IMR-90 (cell line): ENCODE results near the gene LHFPL5. TPM values are rescaled to one million over a fixed set of nuclear protein-coding genes. Genes with fewer than 3 reads are reported as not detected.

ENCODE experiments used
- ATAC-seq: fragments of 200-7000 bp; cut with Tn5 transposase; 2 replicates; pipeline ENCODE4 v1.9.1; 2020; ENCODE audit warnings: low read depth, mild to moderate bottlenecking, moderate library complexity
- BruUV-seq: library from RNA; stranded (reverse); fragments of 400-500 nt; replicated peaks from 2 replicates; lab custom pipeline; 2021; lab: Mats Ljungman, UMichigan
- CTCF ChIA-PET: fragments of 300-600 bp; formaldehyde crosslinking; extraction: SDS; loops from one replicate; lab custom pipeline; 2021; ENCODE audit warnings: antibody characterized with exemption; lab: Yijun Ruan, JAX
- POLR2A ChIA-PET: fragments of 300-600 bp; sonication (Branson Sonifier 250); formaldehyde crosslinking; loops from one replicate; lab custom pipeline; 2022; ENCODE audit warnings: antibody characterized with exemption; ENCODE audit not compliant: unreplicated experiment; lab: Charles Lee
- DNase-seq: peaks from one replicate; pipeline ENCODE4 v3.0.0; 2013
- H2AFZ ChIP-seq: replicated peaks from 2 replicates; pipeline ENCODE3; 2013; ENCODE audit warnings: low read length, mild to moderate bottlenecking; ENCODE audit not compliant: poor library complexity
- H2AK5ac ChIP-seq: 2 replicates; pipeline ENCODE4 v1.6.1; 2013; ENCODE audit warnings: low read depth, low read length, inconsistent platforms
- H2AK9ac ChIP-seq: replicated peaks from 2 replicates; pipeline ENCODE3; 2013; ENCODE audit warnings: mild to moderate bottlenecking, low read depth, low read length, moderate library complexity; ENCODE audit not compliant: poor library complexity
- H2BK120ac ChIP-seq: 2 replicates; pipeline ENCODE4 v1.6.1; 2013; ENCODE audit warnings: low read depth, low read length, inconsistent platforms
- H2BK15ac ChIP-seq: 3 replicates; pipeline ENCODE4 v1.6.1; 2013; ENCODE audit warnings: low read depth, low read length, inconsistent platforms
- H2BK20ac ChIP-seq: 2 replicates; pipeline ENCODE4 v1.6.1; 2013; ENCODE audit warnings: low read depth, mild to moderate bottlenecking, inconsistent platforms, low read length, moderate library complexity
- H2BK5ac ChIP-seq: 2 replicates; pipeline ENCODE4 v1.6.1; 2013; ENCODE audit warnings: mild to moderate bottlenecking, low read depth, low read length, inconsistent platforms; ENCODE audit not compliant: poor library complexity, severe bottlenecking
- H3K14ac ChIP-seq: replicated peaks from 2 replicates; pipeline ENCODE4 v1.6.1; 2013; ENCODE audit warnings: low read depth, low read length, inconsistent platforms
- H3K18ac ChIP-seq: 2 replicates; pipeline ENCODE4 v1.6.1; 2013; ENCODE audit warnings: low read depth, low read length, control low read depth
- H3K23ac ChIP-seq: 2 replicates; pipeline ENCODE4 v1.6.1; 2013; ENCODE audit warnings: low read depth, low read length, inconsistent platforms
- H3K27ac ChIP-seq: 2 replicates; pipeline ENCODE4 v1.5.1; 2013; ENCODE audit warnings: mild to moderate bottlenecking, control low read depth, low read length; ENCODE audit not compliant: insufficient read depth
- H3K27me3 ChIP-seq: 2 replicates; pipeline ENCODE4 v1.6.1; 2013; ENCODE audit warnings: low read length; ENCODE audit not compliant: control insufficient read depth, insufficient read depth
- H3K36me3 ChIP-seq: 2 replicates; pipeline ENCODE4 v1.6.1; 2013; ENCODE audit warnings: low read length, mixed read lengths; ENCODE audit not compliant: control insufficient read depth, insufficient read depth
- H3K4ac ChIP-seq: 2 replicates; pipeline ENCODE4 v1.6.1; 2013; ENCODE audit warnings: low read depth, low read length, inconsistent platforms
- H3K4me1 ChIP-seq: 2 replicates; pipeline ENCODE4 v1.6.1; 2013; ENCODE audit warnings: low read length, mixed read lengths; ENCODE audit not compliant: control insufficient read depth, insufficient read depth
- H3K4me2 ChIP-seq: 2 replicates; pipeline ENCODE4 v1.6.1; 2013; ENCODE audit warnings: low read depth, mild to moderate bottlenecking, control low read depth, low read length, moderate library complexity
- H3K4me3 ChIP-seq: 2 replicates; pipeline ENCODE4 v1.5.1; 2013; ENCODE audit warnings: low read depth, mild to moderate bottlenecking, control low read depth, low read length, moderate library complexity; ENCODE audit not compliant: insufficient read depth
- H3K56ac ChIP-seq: 2 replicates; pipeline ENCODE4 v1.6.1; 2013; ENCODE audit warnings: low read length, inconsistent platforms; ENCODE audit not compliant: insufficient read depth; ENCODE audit errors: extremely low read depth
- H3K79me1 ChIP-seq, 2 experiments: 2 replicates each; pipeline ENCODE4 v1.6.1; 2013; ENCODE audit warnings: low read length in 2 of 2, inconsistent platforms in 1 of 2, low read depth in 1 of 2
- H3K9ac ChIP-seq: 2 replicates; pipeline ENCODE4 v1.6.1; 2013; ENCODE audit warnings: low read depth, low read length, control low read depth
- H3K9me1 ChIP-seq: 2 replicates; pipeline ENCODE4 v1.6.1; 2013; ENCODE audit warnings: low read length, inconsistent platforms; ENCODE audit not compliant: insufficient read depth
- H3K9me3 ChIP-seq: 2 replicates; pipeline ENCODE4 v1.6.1; 2013; ENCODE audit warnings: low read length; ENCODE audit not compliant: control insufficient read depth, insufficient read depth
- H4K20me1 ChIP-seq: 2 replicates; pipeline ENCODE4 v1.6.1; 2013; ENCODE audit warnings: low read length, inconsistent platforms; ENCODE audit not compliant: insufficient read depth
- H4K5ac ChIP-seq: 2 replicates; pipeline ENCODE4 v1.6.1; 2013; ENCODE audit warnings: mild to moderate bottlenecking, low read depth, low read length, control low read depth
- H4K8ac ChIP-seq, 2 experiments: 2 replicates each; pipeline ENCODE4 v1.6.1; 2013; ENCODE audit warnings: low read depth in 2 of 2, low read length in 2 of 2, control low read depth in 1 of 2, inconsistent platforms in 1 of 2
- H4K91ac ChIP-seq: 2 replicates; pipeline ENCODE4 v1.6.1; 2013; ENCODE audit warnings: low read depth, low read length, inconsistent platforms; ENCODE audit not compliant: insufficient read depth
- BHLHE40 ChIP-seq: fragments of 150-350 bp; IDR thresholded peaks from 2 replicates; pipeline ENCODE4 v1.6.1; 2016; ENCODE audit warnings: mild to moderate bottlenecking, low read depth, low read length
- CHD1 ChIP-seq: IDR thresholded peaks from 2 replicates; pipeline ENCODE4 v1.6.1; 2012; ENCODE audit warnings: low read depth, low read length, improper control_type of control experiment
- MAFK ChIP-seq: IDR thresholded peaks from 2 replicates; pipeline ENCODE4 v1.6.1; 2012; ENCODE audit warnings: low read depth, low read length, improper control_type of control experiment
- MAZ ChIP-seq: IDR thresholded peaks from 2 replicates; pipeline ENCODE4 v1.6.1; 2012; ENCODE audit warnings: low read depth, mild to moderate bottlenecking, low read length, improper control_type of control experiment, moderate library complexity, borderline replicate concordance
- MXI1 ChIP-seq: IDR thresholded peaks from 2 replicates; pipeline ENCODE4 v1.6.1; 2012; ENCODE audit warnings: low read depth, mild to moderate bottlenecking, low read length, moderate library complexity, borderline replicate concordance
- NFE2L2 ChIP-seq: fragments of 150-350 bp; IDR thresholded peaks from 2 replicates; pipeline ENCODE4 v1.6.1; 2016; ENCODE audit warnings: low read depth, mild to moderate bottlenecking, low read length
- POLR2A ChIP-seq: IDR thresholded peaks from 2 replicates; pipeline ENCODE4 v1.6.1; 2012; ENCODE audit warnings: mild to moderate bottlenecking, low read depth, low read length
- RAD21 ChIP-seq: IDR thresholded peaks from 2 replicates; pipeline ENCODE4 v1.6.1; 2012; ENCODE audit warnings: low read length, improper control_type of control experiment
- RCOR1 ChIP-seq: IDR thresholded peaks from 2 replicates; pipeline ENCODE4 v1.6.1; 2012; ENCODE audit warnings: mild to moderate bottlenecking, low read length, improper control_type of control experiment; ENCODE audit not compliant: insufficient replicate concordance
- RFX5 ChIP-seq: IDR thresholded peaks from 2 replicates; pipeline ENCODE4 v1.8.0; 2012; ENCODE audit warnings: low read depth, mild to moderate bottlenecking, low read length, moderate library complexity
- SMC3 ChIP-seq: fragments of 150-350 bp; IDR thresholded peaks from 2 replicates; pipeline ENCODE4 v1.6.1; 2016; ENCODE audit warnings: low read depth, mild to moderate bottlenecking, antibody characterized with exemption, low read length, moderate library complexity
- WGBS, 2 experiments: methylation state at CpG; one replicate each; pipeline versions ENCODE4 v1.1.5 to v1.1.7; 2013; ENCODE audit warnings: missing lambda C conversion rate in 2 of 2; ENCODE audit not compliant: insufficient read length in 1 of 2; ENCODE audit errors: extremely low coverage in 2 of 2; 5-methylcytosine and 5-hydroxymethylcytosine counted together
- dilution Hi-C: fragments of 300-500 bp; cut with HindIII; formaldehyde crosslinking; loops from one replicate; pipeline ENCODE4 v1.14.3; 2018; ENCODE audit warnings: low sequenced_read_pairs; ENCODE audit not compliant: unreplicated experiment
- in situ Hi-C: fragments of 300-500 bp; cut with MboI; formaldehyde crosslinking; loops from 3 replicates; pipeline ENCODE4 v1.14.3; 2019; ENCODE audit warnings: low sequenced_read_pairs, inconsistent platforms, mixed read lengths
- intact Hi-C: fragments of 100-400 bp; cut with micrococcal nuclease; formaldehyde crosslinking; loops from 2 replicates; pipeline ENCODE4 v1.10.0; 2022
- polyA plus RNA-seq, 3 experiments: library from polyadenylated mRNA; depleted of rRNA; stranded (reverse); fragments of >200 nt; gene quantifications; 2 replicates each; pipeline ENCODE4 v1.2.3, GENCODE V29; 2012; ENCODE audit warnings: low replicate concordance in 1 of 3
- total RNA-seq: library from RNA; depleted of rRNA; stranded (reverse); fragments of >200 nt; gene quantifications from 2 replicates; pipeline ENCODE4 v1.2.3, GENCODE V29; 2012
- TF ChIP-seq, protein P1 (sequence below): fragments of 150-350 bp; IDR thresholded peaks from 2 replicates; pipeline ENCODE4 v1.6.1; 2017; ENCODE audit warnings: mild to moderate bottlenecking, antibody characterized with exemption, low read length, low read depth
- TF ChIP-seq, protein P2 (sequence below): conservative IDR thresholded peaks from 2 replicates; pipeline ENCODE4 v1.5.1; 2012; ENCODE audit warnings: mild to moderate bottlenecking, low read depth, low read length, improper control_type of control experiment
- TF ChIP-seq, protein P3 (sequence below): fragments of 150-350 bp; IDR thresholded peaks from 2 replicates; pipeline ENCODE4 v1.6.1; 2016; ENCODE audit warnings: low read depth, mild to moderate bottlenecking, low read length, moderate library complexity, borderline replicate concordance

Gene LHFPL5
- total and polyA plus RNA-seq, 2 of the 4 experiments (the other 2 are of a cell fraction), result not detected

DNA sequence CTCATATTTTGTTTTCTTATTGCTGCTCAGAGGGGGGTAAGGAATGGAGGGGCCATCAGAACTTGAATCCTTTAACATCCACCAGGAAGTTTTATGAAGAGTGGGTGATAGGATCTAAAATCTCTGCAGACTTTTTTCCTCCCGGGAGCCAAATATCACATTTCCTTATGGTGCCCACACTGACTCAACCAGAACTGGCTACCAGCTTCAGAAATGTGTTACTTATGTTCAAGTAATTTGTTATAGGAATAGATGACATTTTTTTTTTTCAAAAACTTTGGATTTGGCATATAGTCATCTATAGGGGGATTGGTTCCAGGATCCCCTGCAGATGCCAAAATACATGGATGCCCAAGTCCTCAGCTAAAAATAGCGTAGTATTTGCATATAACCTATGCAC is 18.4 kb downstream of the LHFPL5 start:
- no peak overlapping the region for H2BK20ac ChIP-seq
- WGBS, 2 experiments, result no CpG with 5 or more reads among the region's 2 CpGs
- H3K9me1 ChIP-seq, result no peaks in the 10 kb centered on the region
- H4K91ac ChIP-seq, result no peak overlapping the region
- no peak overlapping the region for H3K18ac ChIP-seq
- intact Hi-C loops (no loop called here), in situ Hi-C loops (no loop called here), dilution Hi-C loops (no loop called here)
- no peak overlapping the region for H4K8ac ChIP-seq
- H3K36me3 ChIP-seq, result no peaks in the 10 kb centered on the region
- no peak overlapping the region for H2BK5ac ChIP-seq
- no peak overlapping the region for H3K4me2 ChIP-seq
- ChIA-PET POLR2A (no interaction called here), CTCF (no interaction called here)
- H3K27me3 ChIP-seq, result no peaks in the 10 kb centered on the region; the same call in none of the 2 replicates
- H2AK5ac ChIP-seq, result no peak overlapping the region
- H4K5ac ChIP-seq, result no peak overlapping the region
- H3K14ac ChIP-seq, result no peak overlapping the region
- H3K23ac ChIP-seq, result no peak overlapping the region
- no peak overlapping the region for H2AFZ ChIP-seq
- no peaks in the 10 kb centered on the region for H4K20me1 ChIP-seq
- H2BK15ac ChIP-seq, result no peak overlapping the region
- DNase-seq, result no peak
- no peak overlapping the region for H2BK120ac ChIP-seq
- H3K4me3 ChIP-seq, result no peak overlapping the region
- no TSS peak for BruUV-seq
- TF ChIP-seq BHLHE40 (no peak), RCOR1 (no peak), POLR2A (no peak), MAFK (no peak), MAZ (no peak), RFX5 (no peak), SMC3 (no peak), MXI1 (no peak), NFE2L2 (no peak), RAD21 (no peak), CHD1 (no peak)
- TF ChIP-seq, protein P1, sequence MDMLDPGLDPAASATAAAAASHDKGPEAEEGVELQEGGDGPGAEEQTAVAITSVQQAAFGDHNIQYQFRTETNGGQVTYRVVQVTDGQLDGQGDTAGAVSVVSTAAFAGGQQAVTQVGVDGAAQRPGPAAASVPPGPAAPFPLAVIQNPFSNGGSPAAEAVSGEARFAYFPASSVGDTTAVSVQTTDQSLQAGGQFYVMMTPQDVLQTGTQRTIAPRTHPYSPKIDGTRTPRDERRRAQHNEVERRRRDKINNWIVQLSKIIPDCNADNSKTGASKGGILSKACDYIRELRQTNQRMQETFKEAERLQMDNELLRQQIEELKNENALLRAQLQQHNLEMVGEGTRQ, result no peak
- TF ChIP-seq, protein P2, sequence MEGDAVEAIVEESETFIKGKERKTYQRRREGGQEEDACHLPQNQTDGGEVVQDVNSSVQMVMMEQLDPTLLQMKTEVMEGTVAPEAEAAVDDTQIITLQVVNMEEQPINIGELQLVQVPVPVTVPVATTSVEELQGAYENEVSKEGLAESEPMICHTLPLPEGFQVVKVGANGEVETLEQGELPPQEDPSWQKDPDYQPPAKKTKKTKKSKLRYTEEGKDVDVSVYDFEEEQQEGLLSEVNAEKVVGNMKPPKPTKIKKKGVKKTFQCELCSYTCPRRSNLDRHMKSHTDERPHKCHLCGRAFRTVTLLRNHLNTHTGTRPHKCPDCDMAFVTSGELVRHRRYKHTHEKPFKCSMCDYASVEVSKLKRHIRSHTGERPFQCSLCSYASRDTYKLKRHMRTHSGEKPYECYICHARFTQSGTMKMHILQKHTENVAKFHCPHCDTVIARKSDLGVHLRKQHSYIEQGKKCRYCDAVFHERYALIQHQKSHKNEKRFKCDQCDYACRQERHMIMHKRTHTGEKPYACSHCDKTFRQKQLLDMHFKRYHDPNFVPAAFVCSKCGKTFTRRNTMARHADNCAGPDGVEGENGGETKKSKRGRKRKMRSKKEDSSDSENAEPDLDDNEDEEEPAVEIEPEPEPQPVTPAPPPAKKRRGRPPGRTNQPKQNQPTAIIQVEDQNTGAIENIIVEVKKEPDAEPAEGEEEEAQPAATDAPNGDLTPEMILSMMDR, result no peak
- TF ChIP-seq, protein P3, sequence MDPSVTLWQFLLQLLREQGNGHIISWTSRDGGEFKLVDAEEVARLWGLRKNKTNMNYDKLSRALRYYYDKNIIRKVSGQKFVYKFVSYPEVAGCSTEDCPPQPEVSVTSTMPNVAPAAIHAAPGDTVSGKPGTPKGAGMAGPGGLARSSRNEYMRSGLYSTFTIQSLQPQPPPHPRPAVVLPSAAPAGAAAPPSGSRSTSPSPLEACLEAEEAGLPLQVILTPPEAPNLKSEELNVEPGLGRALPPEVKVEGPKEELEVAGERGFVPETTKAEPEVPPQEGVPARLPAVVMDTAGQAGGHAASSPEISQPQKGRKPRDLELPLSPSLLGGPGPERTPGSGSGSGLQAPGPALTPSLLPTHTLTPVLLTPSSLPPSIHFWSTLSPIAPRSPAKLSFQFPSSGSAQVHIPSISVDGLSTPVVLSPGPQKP, result no peak
- H3K4ac ChIP-seq, result no peak overlapping the region
- no peak overlapping the region for H3K9ac ChIP-seq
- H3K4me1 ChIP-seq, result no peaks in the 10 kb centered on the region
- H2AK9ac ChIP-seq, result no peak overlapping the region
- ATAC-seq, result no peak
- H3K79me1 ChIP-seq, result no peaks in the 10 kb centered on the region
- no peak overlapping the region for H3K56ac ChIP-seq
- no peak overlapping the region for H3K27ac ChIP-seq
- H3K9me3 ChIP-seq, result no peaks in the 10 kb centered on the region
